HepG2 (cell line): Measurements from ENCODE around the gene COMT. TPM values are rescaled to one million over a fixed set of nuclear protein-coding genes. Genes with fewer than 3 reads are reported as not detected.

ENCODE experiments used
- ATM ChIP-seq: fragments of 450-650 bp; IDR thresholded peaks from 2 replicates; pipeline ENCODE4 v1.7.1; 2017; ENCODE audit warnings: mild to moderate bottlenecking, borderline replicate concordance
- CREBL2 ChIP-seq: sonication (generic); formaldehyde crosslinking; IDR thresholded peaks from 2 replicates; pipeline ENCODE4 v1.8.1; 2023; ENCODE audit warnings: missing genetic modification reagents, mild to moderate bottlenecking, borderline replicate concordance
- FIP1L1 ChIP-seq: fragments of 200-400 bp; formaldehyde crosslinking; IDR thresholded peaks from 2 replicates; pipeline ENCODE4 v1.6.1; 2018; ENCODE audit warnings: low read depth, mild to moderate bottlenecking, low read length, moderate library complexity, borderline replicate concordance; ENCODE audit not compliant: insufficient read depth
- GPN1 ChIP-seq: sonication (generic); formaldehyde crosslinking; IDR thresholded peaks from 2 replicates; pipeline ENCODE4 v1.5.1; 2020; ENCODE audit warnings: missing genetic modification reagents, borderline replicate concordance
- HOXA3 ChIP-seq: sonication (generic); formaldehyde crosslinking; IDR thresholded peaks from 2 replicates; pipeline ENCODE4 v1.5.0; 2020; ENCODE audit warnings: missing genetic modification reagents
- MAX ChIP-seq: IDR thresholded peaks from 2 replicates; pipeline ENCODE4 v1.6.1; 2012; ENCODE audit warnings: inconsistent platforms
- MIXL1 ChIP-seq: IDR thresholded peaks from 2 replicates; pipeline ENCODE4 v1.6.1; 2016
- MNT ChIP-seq: fragments of 450-650 bp; IDR thresholded peaks from 2 replicates; pipeline ENCODE4 v1.6.1; 2016
- NCOA5 ChIP-seq: sonication (generic); formaldehyde crosslinking; IDR thresholded peaks from 2 replicates; pipeline ENCODE4 v1.4.0; 2020; ENCODE audit warnings: missing genetic modification reagents
- NPAS2 ChIP-seq: sonication (generic); formaldehyde crosslinking; IDR thresholded peaks from 2 replicates; pipeline ENCODE4 v1.8.0; 2022; ENCODE audit warnings: mild to moderate bottlenecking, missing genetic modification reagents, borderline replicate concordance
- POLR2AphosphoS5 ChIP-seq: IDR thresholded peaks from 2 replicates; pipeline ENCODE4 v1.6.1; 2012; ENCODE audit warnings: low read depth, low read length
- RBM22 ChIP-seq: fragments of 200-400 bp; formaldehyde crosslinking; optimal IDR thresholded peaks from 2 replicates; pipeline ENCODE3; 2017; ENCODE audit warnings: mild to moderate bottlenecking, low read length, moderate library complexity
- SMAD1 ChIP-seq: sonication (generic); formaldehyde crosslinking; IDR thresholded peaks from 2 replicates; pipeline ENCODE4 v1.4.0; 2020; ENCODE audit warnings: missing genetic modification reagents, low read depth, mild to moderate bottlenecking, borderline replicate concordance
- TEF ChIP-seq: sonication (generic); formaldehyde crosslinking; IDR thresholded peaks from 2 replicates; pipeline ENCODE4 v1.5.0; 2020; ENCODE audit warnings: missing genetic modification reagents
- TGIF2 ChIP-seq: IDR thresholded peaks from 2 replicates; pipeline ENCODE4 v1.6.1; 2016; ENCODE audit warnings: control low read depth, missing compliant biosample characterization
- UBTF ChIP-seq: sonication (generic); formaldehyde crosslinking; IDR thresholded peaks from 2 replicates; pipeline ENCODE4 v1.4.0; 2020; ENCODE audit warnings: mild to moderate bottlenecking, missing genetic modification reagents
- ZBTB7A ChIP-seq: sonication (generic); formaldehyde crosslinking; IDR thresholded peaks from 2 replicates; pipeline ENCODE4 v1.8.0; 2022; ENCODE audit warnings: mild to moderate bottlenecking, missing genetic modification reagents
- ZFP91 ChIP-seq: sonication (generic); formaldehyde crosslinking; IDR thresholded peaks from 2 replicates; pipeline ENCODE4 v1.9.0; 2022; ENCODE audit warnings: missing genetic modification reagents, mild to moderate bottlenecking, borderline replicate concordance
- ZMAT3 ChIP-seq: sonication (generic); formaldehyde crosslinking; conservative IDR thresholded peaks from 2 replicates; pipeline ENCODE4 v1.7.0; 2021; ENCODE audit warnings: missing genetic modification reagents
- ZNF337 ChIP-seq: sonication (generic); formaldehyde crosslinking; IDR thresholded peaks from 2 replicates; pipeline ENCODE4 v1.5.1; 2020; ENCODE audit warnings: missing genetic modification reagents, low read depth, mild to moderate bottlenecking, borderline replicate concordance
- ZNF766 ChIP-seq: sonication (generic); formaldehyde crosslinking; IDR thresholded peaks from 2 replicates; pipeline ENCODE4 v1.5.0; 2020; ENCODE audit warnings: missing genetic modification reagents, borderline replicate concordance
- ZNF788 ChIP-seq: sonication (generic); formaldehyde crosslinking; IDR thresholded peaks from 2 replicates; pipeline ENCODE4 v1.5.0; 2020; ENCODE audit warnings: mild to moderate bottlenecking, missing genetic modification reagents, borderline replicate concordance
- ZNF839 ChIP-seq: sonication (generic); formaldehyde crosslinking; IDR thresholded peaks from 2 replicates; pipeline ENCODE4 v1.4.0; 2020; ENCODE audit warnings: missing genetic modification reagents, mild to moderate bottlenecking, borderline replicate concordance
- polyA plus RNA-seq, 8 experiments: library from polyadenylated mRNA; depleted of rRNA in 3 of 8; stranded (reverse) in 7 of 8; unstranded in 1 of 8; fragments of >200 nt; fragmentation: Illumina TruSeq in 4 of 8; extraction: Trizol in 4 of 8; gene quantifications; 2 replicates each; pipeline versions ENCODE4 v1.2.1 to v1.2.3, GENCODE V29; 2011 to 2016; ENCODE audit warnings: low read depth in 4 of 8, missing spikeins in 1 of 8, mixed read lengths in 1 of 8; ENCODE audit not compliant: insufficient read depth in 1 of 8
- total RNA-seq, 5 experiments: library from RNA; depleted of rRNA; stranded (reverse); fragments of >200 nt; fragmentation: Illumina TruSeq; extraction: Trizol; gene quantifications; 2 replicates each; pipeline ENCODE4 v1.2.3, GENCODE V29; 2016; ENCODE audit warnings: low read depth in 1 of 5

The COMT gene
- total and polyA plus RNA-seq, 2 of the 13 experiments (the other 11 are each of a cell fraction or from before 2014, with no cell fraction given): 156 to 162 TPM

GRCh38 chr22:19959587-19960490, 18.3 kb downstream of the COMT start (continued):
- TF ChIP-seq MAX (peak; percentile 81), ZNF337 (CRISPR knock-in tag) (no peak), ZFP91 (CRISPR knock-in tag) (no peak; the same call in 1 of the 2 replicates), RBM22 (peak; percentile 60), FIP1L1 (no peak), ZNF766 (CRISPR knock-in tag) (no peak), CREBL2 (CRISPR knock-in tag) (no peak), NPAS2 (CRISPR knock-in tag) (no peak), TGIF2 (no peak; the same call in 1 of the 2 replicates), ATM (no peak), MIXL1 (CRISPR knock-in tag) (no peak), GPN1 (CRISPR knock-in tag) (no peak), SMAD1 (CRISPR knock-in tag) (no peak), ZMAT3 (CRISPR knock-in tag) (0 out of 2 replicates have a peak, but pooled peaks have one; percentile 6), ZNF839 (no peak), TEF (no peak), ZNF788 (CRISPR knock-in tag) (peak; percentile 71; the same call in 1 of the 2 replicates), HOXA3 (peak; percentile 72; the same call in 1 of the 2 replicates), UBTF (CRISPR knock-in tag) (peak; percentile 80), NCOA5 (no peak), ZBTB7A (CRISPR knock-in tag) (peak; percentile 75; the same call in 1 of the 2 replicates), POLR2AphosphoS5 (peak; percentile 63), MNT (no peak)
